CD4-positive, alpha-beta T cell treated with Interleukin-6 for 4 hours (primary cell): ENCODE data around the gene MSN.
A peak's percentile ranks its signal among the peaks of the same experiment; 100 is the strongest.
"Not testable (repeated sequence)": the region's sequence is repeated elsewhere in the genome, so short reads cannot be mapped to it uniquely, and the experiment has no call there.

Experiments
- DNase-seq: peaks from one replicate; pipeline ENCODE4 v3.0.0-alpha.2; 2020; ENCODE audit warnings: mixed read lengths

MSN gene

GRCh38 chrX:65720381-65720964 is 53.0 kb downstream of the MSN start:
- DNase-seq: no peak

DNA sequence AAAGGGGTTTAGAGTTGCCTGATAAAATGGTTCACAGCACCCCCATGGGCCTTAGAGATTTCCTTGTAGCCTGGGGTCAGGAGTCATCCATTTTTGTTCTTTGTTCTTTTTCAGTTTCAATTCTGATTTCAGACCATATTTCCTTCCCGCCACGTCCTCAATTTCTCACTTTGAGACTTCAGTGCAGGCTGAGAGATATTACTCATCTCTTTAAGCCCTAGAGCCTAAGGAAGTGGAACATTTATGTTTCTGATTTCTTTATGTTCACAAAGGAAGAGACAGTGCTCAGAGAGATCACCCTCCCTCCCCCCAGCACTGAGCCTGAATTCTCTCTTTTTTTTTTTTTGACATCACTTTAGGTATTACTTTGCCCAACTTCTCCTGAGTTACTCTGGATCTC is 56.3 kb downstream of the MSN start:
- DNase-seq: peak; percentile 57

- DNase-seq: no peak
Measured at GRCh38 chrX:65726715-65727114, 59.3 kb downstream of the MSN start.

DNA sequence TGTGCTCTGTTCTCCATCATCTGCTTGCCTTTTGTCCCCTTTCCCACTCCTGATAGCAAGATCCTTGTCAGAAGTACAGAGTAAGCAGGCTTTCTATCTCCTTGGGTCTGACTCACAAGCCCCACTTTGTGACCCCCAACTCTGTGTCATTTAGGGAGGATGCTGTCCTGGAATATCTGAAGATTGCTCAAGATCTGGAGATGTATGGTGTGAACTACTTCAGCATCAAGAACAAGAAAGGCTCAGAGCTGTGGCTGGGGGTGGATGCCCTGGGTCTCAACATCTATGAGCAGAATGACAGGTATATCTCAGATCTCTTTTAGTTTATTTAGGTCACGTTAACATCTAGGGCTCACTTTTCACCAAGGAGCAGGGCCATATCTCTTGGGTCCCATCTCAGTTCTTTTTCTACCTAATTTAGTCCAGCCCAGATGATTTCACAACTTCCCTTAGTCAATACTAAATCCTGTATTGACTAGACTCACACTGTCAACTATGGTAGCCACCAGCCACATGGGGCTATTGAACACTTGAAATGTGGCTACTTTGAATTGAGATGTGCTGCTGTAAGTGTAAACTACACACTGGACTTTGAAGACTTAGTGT is 64.3 kb downstream of the MSN start:
- DNase-seq: no peak

- DNase-seq: no peak
Measured at GRCh38 chrX:65740909-65741308, 73.5 kb downstream of the MSN start.

DNA sequence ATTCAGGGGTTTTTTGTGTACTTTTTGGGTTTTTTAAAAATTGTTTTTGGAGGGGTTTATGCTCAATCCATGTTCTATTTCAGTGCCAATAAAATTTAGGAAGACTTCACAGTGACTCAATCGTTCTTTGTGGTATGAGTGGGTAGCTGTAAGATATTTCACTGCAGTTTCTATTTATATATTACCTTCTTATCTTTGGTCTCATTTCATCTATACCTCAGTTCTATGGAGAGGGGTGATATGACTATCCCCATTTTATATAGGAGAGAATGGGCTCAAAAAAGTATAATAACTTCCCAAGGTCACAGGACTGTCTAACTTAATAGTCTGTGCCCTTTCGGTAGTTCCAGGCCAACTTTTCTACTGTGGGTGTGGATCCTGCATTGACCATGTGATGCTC is 74.4 kb downstream of the MSN start:
- no peak for DNase-seq

- no peak for DNase-seq
Measured at GRCh38 chrX:65744965-65745364, 77.5 kb downstream of the MSN start.

GRCh38 chrX:65745427-65745826 is 78.0 kb downstream of the MSN start:
- DNase-seq: peak; percentile 28

- no peak for DNase-seq
Measured at GRCh38 chrX:65745992-65746391, 78.5 kb downstream of the MSN start.

DNA sequence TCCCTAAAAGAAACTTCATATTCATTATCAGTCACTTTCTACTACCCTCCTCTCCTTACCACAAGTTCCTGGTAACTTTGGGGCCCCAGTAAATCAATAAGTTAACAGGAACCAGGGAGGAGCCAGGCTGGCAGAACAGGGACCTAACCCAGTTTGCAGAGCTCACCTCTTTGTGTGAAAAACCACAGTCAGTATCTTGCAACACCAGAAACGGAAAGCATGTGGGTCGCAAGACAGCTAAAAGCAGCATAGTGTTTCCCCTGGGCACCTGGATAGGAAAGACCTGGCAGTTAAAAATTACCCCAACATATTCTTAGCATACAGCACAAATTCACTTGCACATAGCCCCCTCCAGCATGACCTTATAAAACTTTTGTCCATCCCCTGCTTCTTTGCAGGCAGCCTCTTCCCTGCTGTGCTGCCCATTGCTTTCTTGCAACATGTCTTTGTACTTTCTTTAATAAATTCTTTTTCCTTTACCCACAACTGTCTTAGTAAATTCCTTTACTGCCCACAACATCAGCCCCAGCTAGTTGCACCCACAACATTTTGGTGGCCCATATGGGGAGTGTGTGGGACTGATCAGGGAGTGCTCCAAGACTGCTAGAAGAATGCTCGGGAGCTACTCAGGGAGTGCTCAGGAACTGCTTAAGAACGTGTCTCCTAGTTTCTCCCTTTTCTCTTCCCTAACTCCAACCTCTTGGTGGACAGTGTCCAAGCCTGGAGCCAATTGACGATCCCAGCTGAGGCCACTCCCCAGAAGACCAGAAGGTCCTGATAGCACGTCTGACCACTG is 83.4 kb downstream of the MSN start:
- DNase-seq: peak; percentile 51

GRCh38 chrX:65751519-65751918 is 84.1 kb downstream of the MSN start:
- no peak for DNase-seq

- DNase-seq: no peak
Measured at GRCh38 chrX:65752294-65752693, 84.8 kb downstream of the MSN start.

DNA sequence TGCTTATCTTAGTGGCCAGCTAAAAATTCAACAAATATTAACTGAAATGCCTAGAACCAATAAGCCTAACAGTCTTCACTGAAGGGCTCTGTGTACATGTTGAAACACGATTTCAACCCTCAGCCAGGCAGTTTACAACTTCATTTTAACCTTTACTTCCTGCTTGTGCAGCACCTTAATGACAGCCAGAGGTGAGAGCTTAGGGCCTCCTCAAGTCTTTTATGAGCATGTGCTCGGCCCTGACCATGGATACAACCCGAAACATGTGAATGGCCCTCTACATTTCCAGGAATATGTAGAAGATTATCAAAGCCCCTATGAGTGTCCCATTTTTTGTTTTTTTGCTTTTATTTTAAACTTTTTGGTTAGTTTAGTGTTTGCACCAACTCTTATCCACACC is 88.3 kb downstream of the MSN start:
- peak; percentile 14 for DNase-seq

- DNase-seq: no peak
Measured at GRCh38 chrX:65757943-65758342, 90.5 kb downstream of the MSN start.

- DNase-seq: no peak
Measured at GRCh38 chrX:65758505-65758904, 91.1 kb downstream of the MSN start.

GRCh38 chrX:65759525-65759924 is 92.1 kb downstream of the MSN start:
- DNase-seq: not testable (repeated sequence)

DNA sequence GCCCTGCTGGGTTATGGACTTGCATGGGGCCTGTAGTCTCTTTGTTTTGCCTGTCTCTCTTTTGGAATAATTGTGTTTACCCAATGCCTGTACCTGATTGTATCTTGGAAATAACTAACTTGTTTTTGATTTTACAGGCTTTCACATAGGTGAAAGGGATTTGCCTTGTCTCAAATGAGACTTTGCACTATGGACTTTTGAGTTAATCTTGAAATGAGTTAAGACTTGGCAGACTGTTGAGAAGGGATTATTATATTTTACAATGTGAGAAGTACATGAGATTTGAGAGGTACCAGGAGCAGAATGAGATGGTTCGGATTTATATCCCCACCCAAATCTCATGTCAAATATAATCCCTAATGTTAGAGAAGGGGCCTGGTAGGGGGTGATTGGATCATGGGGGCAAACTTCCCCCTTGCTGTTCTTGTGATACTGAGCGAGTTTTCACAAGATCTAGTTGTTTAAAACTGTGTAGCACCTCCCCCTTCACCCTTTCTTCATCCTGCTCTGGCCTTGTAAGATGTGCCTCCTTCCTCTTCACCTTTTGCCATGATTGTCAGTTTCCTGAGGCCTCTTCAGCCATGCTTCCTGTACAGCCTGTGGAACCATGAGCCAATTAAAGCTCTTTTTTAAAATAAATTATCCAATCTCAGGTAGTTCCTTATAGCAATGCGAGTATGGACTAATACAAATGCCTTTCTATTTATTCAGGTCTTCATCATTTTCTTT is 102.3 kb downstream of the MSN start:
- DNase-seq: no peak

- no peak for DNase-seq
Measured at GRCh38 chrX:65772842-65773241, 105.4 kb downstream of the MSN start.

DNA sequence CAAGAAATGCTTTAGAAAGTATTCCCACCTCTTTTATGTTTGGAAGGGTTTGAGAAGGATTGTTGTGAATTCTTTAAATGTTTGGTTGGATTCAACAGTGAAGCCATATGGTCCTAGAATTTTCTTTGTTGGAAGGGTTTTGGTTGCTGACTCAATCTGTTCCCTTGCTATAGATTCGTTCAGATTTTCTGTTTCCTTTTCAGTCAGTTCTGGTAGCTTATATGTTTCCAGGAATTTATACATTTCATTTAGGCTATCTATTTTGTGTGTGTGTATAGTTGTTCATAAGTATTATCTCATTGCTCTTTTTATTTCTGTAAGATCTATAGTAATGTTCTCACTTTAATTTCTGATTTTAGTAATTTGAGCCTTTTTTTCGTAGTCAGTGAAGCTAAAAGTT is 114.4 kb downstream of the MSN start:
- no peak for DNase-seq

GRCh38 chrX:65783746-65784145 is 116.3 kb downstream of the MSN start:
- no peak for DNase-seq
